ENCODE measurements around the gene TRIM3.

The TRIM3 gene

GRCh38 chr11:6401464-6401863, 72.3 kb downstream of the TRIM3 start:
- peaks cover 27% of the 10 kb centered on the region for H3K36me3 Mint-ChIP-seq (ENCODE audit: low read depth)
- no peaks in the 10 kb centered on the region for H3K27me3 Mint-ChIP-seq (ENCODE audit: low read depth)
- H3K9me3 Mint-ChIP-seq = no peaks in the 10 kb centered on the region
- H3K4me1 Mint-ChIP-seq = peaks cover 36% of the 10 kb centered on the region
- no peak overlapping the region for H3K27ac Mint-ChIP-seq
- H3K4me3 Mint-ChIP-seq = no peak overlapping the region
- no peak for TF ChIP-seq CTCF (IDR thresholded peaks at IDR 0.05; ENCODE audit: unreplicated experiment in 3 of 3)

- no peak overlapping the region for H3K27ac Mint-ChIP-seq
- H3K36me3 Mint-ChIP-seq (ENCODE audit: low read depth) = peaks cover 23% of the 10 kb centered on the region
- H3K4me3 Mint-ChIP-seq = no peak overlapping the region
- H3K27me3 Mint-ChIP-seq (ENCODE audit: low read depth) = no peaks in the 10 kb centered on the region
- TF ChIP-seq CTCF (IDR thresholded peaks at IDR 0.05; ENCODE audit: unreplicated experiment in 3 of 3) = no peak
- no peaks in the 10 kb centered on the region for H3K9me3 Mint-ChIP-seq
- peaks cover 33% of the 10 kb centered on the region for H3K4me1 Mint-ChIP-seq
Measured at GRCh38 chr11:6400431-6401345, 73.1 kb downstream of the TRIM3 start.
